BE2C (cell line): ENCODE data around the gene OR1N2.
"Not testable (repeated sequence)": the region's sequence is repeated elsewhere in the genome, so short reads cannot be mapped to it uniquely, and the experiment has no call there.

Experiments
- DNase-seq: peaks from one replicate; pipeline ENCODE4 v3.0.0-alpha.2; 2020
- H3K27me3 ChIP-seq: fragments of 250-450 bp; sonication (Bioruptor Pico); 2 replicates; pipeline ENCODE4 v1.5.1; 2020; ENCODE audit warnings: mild to moderate bottlenecking
- H3K36me3 ChIP-seq: fragments of 250-450 bp; sonication (Bioruptor Pico); 2 replicates; pipeline ENCODE4 v1.5.1; 2020; ENCODE audit warnings: mild to moderate bottlenecking
- H3K4me1 ChIP-seq: fragments of 250-450 bp; sonication (Bioruptor Pico); 2 replicates; pipeline ENCODE4 v1.5.1; 2020
- H3K4me3 ChIP-seq: 2 replicates; pipeline ENCODE4 v1.5.1; 2011; ENCODE audit warnings: low read depth, low read length
- H3K9me3 ChIP-seq: fragments of 250-450 bp; sonication (Bioruptor Pico); 2 replicates; pipeline ENCODE4 v1.5.1; 2020
- TF ChIP-seq, protein P1 (sequence below): IDR thresholded peaks from 2 replicates; pipeline ENCODE4 v1.5.1; 2012; ENCODE audit warnings: mild to moderate bottlenecking, low read depth, low read length

OR1N2 gene

DNA sequence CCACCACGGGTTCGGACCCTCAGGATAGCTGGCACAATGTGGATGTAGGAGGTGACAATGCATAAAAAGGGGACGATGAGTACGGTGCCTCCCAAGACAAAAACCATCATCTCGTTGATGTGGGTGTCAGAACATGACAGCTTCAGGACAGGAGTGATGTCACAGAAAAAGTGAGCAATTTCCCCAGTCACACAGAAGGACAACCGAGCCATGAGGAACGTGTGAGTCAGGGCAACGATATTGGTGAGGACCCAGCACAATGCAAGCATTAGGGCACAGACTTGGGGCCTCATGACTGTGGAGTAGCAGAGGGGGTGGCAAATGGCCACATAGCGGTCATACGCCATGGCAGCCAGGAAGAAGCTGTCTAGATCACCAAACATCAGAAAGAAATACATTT, 26.3 kb upstream of the OR1N2 start:
- Histone ChIP-seq H3K9me3 (no peaks in the 10 kb centered on the region), H3K4me3 (no peak overlapping the region), H3K27me3 (peaks cover 12% of the 10 kb centered on the region; the same call in 1 of the 2 replicates)

DNA sequence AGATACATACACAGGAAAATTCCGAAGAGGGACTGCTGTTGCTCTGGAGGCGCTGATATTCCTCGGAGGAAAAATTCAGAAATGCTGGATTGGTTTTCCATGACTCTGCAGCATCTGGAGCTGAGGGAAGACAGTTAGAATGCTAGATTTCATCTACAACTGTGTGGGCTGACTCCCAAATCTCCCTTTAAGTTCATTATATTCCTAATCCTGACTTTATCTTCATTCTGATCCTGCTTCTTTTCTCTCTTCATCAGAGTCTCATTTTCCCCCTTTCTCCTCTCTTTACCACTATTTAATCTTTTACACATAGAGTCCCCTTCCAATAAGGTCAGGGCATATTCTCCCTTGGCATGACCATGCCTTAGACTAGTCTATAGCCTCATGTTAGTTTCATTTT, 25.7 kb upstream of the OR1N2 start, which contains the start of gene OR1N1:
Gene OR1N1, minus strand, starts transcription at position 101 of the 400 bp plus-strand sequence. Its CDS starts 0 bp downstream, at position 101.
- peaks cover 12% of the 10 kb centered on the region; the same call in 1 of the 2 replicates for H3K27me3 ChIP-seq
- no peaks in the 10 kb centered on the region for H3K4me1 ChIP-seq
- H3K4me3 ChIP-seq = no peak within 1 kb of the TSS
- no peaks in the 10 kb centered on the region for H3K36me3 ChIP-seq
- H3K9me3 ChIP-seq = no peaks in the 10 kb centered on the region
- no peak for DNase-seq
- TF ChIP-seq, protein P1, sequence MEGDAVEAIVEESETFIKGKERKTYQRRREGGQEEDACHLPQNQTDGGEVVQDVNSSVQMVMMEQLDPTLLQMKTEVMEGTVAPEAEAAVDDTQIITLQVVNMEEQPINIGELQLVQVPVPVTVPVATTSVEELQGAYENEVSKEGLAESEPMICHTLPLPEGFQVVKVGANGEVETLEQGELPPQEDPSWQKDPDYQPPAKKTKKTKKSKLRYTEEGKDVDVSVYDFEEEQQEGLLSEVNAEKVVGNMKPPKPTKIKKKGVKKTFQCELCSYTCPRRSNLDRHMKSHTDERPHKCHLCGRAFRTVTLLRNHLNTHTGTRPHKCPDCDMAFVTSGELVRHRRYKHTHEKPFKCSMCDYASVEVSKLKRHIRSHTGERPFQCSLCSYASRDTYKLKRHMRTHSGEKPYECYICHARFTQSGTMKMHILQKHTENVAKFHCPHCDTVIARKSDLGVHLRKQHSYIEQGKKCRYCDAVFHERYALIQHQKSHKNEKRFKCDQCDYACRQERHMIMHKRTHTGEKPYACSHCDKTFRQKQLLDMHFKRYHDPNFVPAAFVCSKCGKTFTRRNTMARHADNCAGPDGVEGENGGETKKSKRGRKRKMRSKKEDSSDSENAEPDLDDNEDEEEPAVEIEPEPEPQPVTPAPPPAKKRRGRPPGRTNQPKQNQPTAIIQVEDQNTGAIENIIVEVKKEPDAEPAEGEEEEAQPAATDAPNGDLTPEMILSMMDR = no peak

More for the DNA sequence above, 26.3 kb upstream of the OR1N2 start:
- Histone ChIP-seq H3K4me1 (no peaks in the 10 kb centered on the region), H3K36me3 (no peaks in the 10 kb centered on the region)
- TF ChIP-seq, protein P1 = no peak
- no peak for DNase-seq

DNA sequence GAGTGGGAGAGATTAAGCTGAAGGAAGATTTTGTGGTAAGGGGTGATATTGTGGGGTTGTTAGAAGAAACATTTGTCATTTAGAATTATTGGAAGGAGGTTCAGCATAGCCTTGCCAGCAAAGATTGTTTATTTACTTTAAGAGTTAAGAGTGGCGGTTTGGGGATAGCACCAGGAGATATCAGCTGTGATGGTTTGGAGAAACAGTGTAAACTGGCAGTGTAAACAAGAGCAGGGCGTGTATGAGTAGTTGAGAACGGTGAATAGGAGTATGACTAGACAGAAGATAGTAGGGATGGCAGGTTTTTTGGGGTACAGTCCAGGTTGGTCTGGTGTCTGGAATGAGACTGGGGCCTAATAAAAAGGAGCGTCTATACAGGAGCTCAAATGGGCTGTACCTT, 21.8 kb upstream of the OR1N2 start:
- not testable (repeated sequence) for H3K4me1 ChIP-seq, H3K4me3 ChIP-seq, DNase-seq, H3K36me3 ChIP-seq, H3K9me3 ChIP-seq
- peaks cover 15% of the 10 kb centered on the region; the same call in 1 of the 2 replicates for H3K27me3 ChIP-seq

DNA sequence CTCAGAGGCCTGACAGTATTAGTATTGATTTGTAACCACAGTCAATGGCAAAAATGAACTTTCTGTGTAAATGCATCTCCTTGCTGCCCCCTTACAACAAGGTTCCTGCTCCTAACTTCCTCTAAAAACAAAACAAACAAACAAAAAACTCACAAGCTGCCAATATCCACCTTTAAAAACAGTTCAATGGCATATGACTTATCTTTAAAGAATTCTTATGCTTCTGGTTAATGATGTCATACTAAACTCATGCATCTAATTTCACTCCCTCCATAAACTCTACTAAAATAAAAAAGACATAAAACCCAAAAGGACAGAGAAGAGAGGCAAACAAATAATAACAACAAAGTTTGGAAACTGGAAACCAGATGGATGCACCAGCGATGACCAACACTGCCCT, 16.8 kb upstream of the OR1N2 start:
- Histone ChIP-seq H3K4me1 (no peaks in the 10 kb centered on the region), H3K9me3 (peaks cover 3% of the 10 kb centered on the region; the same call in 1 of the 2 replicates), H3K36me3 (no peaks in the 10 kb centered on the region), H3K27me3 (0 out of 2 replicates have a peak, but pooled peaks cover 3% of the 10 kb centered on the region), H3K4me3 (no peak overlapping the region)
- TF ChIP-seq, protein P1 = no peak
- no peak for DNase-seq

DNA sequence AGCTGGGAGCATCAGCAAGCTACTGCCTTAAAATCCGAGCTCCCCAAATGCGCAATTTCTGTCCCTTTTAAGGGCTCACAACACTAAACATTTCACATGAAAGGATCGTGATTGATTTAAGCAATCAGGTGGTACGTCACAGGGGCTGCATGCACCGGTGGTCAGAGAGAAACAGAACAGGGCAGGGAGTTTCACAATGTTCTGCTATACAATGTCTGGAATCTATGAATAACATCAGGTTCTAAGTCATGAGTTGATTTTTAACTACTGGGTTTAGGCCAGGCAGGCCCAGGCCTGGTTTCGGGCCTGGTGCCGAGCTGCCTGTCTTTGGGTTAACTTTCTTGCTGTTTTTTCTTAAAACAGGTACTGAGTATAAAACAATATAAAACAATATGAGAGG, 15.8 kb upstream of the OR1N2 start:
- not testable (repeated sequence) for H3K36me3 ChIP-seq, H3K4me3 ChIP-seq, H3K27me3 ChIP-seq, H3K9me3 ChIP-seq, H3K4me1 ChIP-seq, DNase-seq

DNA sequence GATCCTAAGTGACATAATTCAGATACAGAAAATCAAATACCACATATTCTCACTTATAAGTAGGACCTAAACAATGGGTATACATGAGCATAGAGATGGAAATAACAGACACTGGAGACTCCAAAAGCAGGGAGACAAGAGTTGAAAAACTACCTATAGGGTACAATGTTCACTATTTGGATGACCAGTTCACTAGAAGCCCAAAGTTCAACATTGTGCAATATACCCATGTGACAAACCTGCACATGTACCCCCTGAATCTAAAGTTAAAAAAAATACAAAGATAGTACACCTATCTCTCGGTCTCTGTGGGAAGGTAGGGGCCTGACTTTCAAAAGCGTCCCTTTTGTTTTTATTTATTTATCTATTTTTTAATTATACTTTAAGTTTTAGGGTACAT, 14.2 kb upstream of the OR1N2 start:
- Histone ChIP-seq H3K27me3 (peaks cover 8% of the 10 kb centered on the region; the same call in 1 of the 2 replicates), H3K36me3 (no peaks in the 10 kb centered on the region), H3K4me1 (no peaks in the 10 kb centered on the region), H3K9me3 (peaks cover 3% of the 10 kb centered on the region; the same call in 1 of the 2 replicates), H3K4me3 (no peak overlapping the region)
- DNase-seq = no peak
- TF ChIP-seq, protein P1 = no peak

DNA sequence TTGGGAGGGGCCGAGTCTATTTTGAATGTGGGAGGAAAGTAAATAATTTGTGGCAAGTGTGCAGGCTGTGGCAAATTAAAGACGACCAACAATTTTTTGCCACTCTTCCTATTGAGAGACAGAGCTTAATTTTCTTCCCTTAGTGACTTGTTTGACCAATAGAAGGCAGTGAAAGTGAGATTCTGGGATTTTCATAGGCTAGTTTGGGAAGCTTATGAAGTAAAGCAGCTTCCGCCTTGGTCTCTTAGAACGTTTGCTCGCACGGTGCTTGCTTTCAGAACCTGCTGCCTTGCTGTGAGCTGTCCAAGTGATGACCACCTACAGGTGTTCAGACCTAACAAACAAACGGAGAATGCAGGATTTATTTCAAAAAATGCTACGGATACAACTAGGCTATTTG, 6.7 kb upstream of the OR1N2 start:
- H3K27me3 ChIP-seq = peaks cover 8% of the 10 kb centered on the region; the same call in 1 of the 2 replicates
- no peak overlapping the region for H3K4me3 ChIP-seq
- no peak for DNase-seq
- H3K36me3 ChIP-seq = no peaks in the 10 kb centered on the region
- TF ChIP-seq, protein P1 = no peak
- no peaks in the 10 kb centered on the region for H3K9me3 ChIP-seq
- H3K4me1 ChIP-seq = no peaks in the 10 kb centered on the region
